K562 (cell line): Measurements from ENCODE around the gene FOLR2. TPM values are rescaled to one million over a fixed set of nuclear protein-coding genes. Genes with fewer than 3 reads are reported as not detected.

Experiments used
- ATAC-seq: fragments of 200-7000 bp; cut with Tn5 transposase; 3 replicates; pipeline ENCODE4 v1.9.1; 2020; ENCODE audit warnings: moderate library complexity
- BruUV-seq: library from RNA; stranded (reverse); fragments of 400-500 nt; replicated peaks from 2 replicates; lab custom pipeline; 2021; lab: Mats Ljungman, UMichigan
- CTCF ChIA-PET: fragments of 300-600 bp; formaldehyde crosslinking; extraction: SDS; loops from one replicate; lab custom pipeline; 2021; ENCODE audit warnings: low intra/inter-chr PET ratio; lab: Yijun Ruan, JAX
- POLR2A ChIA-PET: fragments of 300-600, 350-650 bp; sonication (Branson Sonifier 250); formaldehyde crosslinking; extraction: SDS; loops from one replicate; lab custom pipeline; 2021; ENCODE audit warnings: antibody characterized with exemption, inconsistent platforms; lab: Yijun Ruan, JAX
- DNase-seq, 4 experiments: peaks; one replicate each; pipeline versions ENCODE4 v3.0.0 to v3.0.0-alpha.2; 2011 to 2018; ENCODE audit warnings: low spot score in 3 of 4, mixed read lengths in 3 of 4; ENCODE audit errors: extremely low read depth in 1 of 4
- FAIRE-seq: peaks from 2 replicates; lab custom pipeline; 2011; peaks lifted over from hg19 to GRCh38; lab: Jason Lieb, UNC
- H2AFZ ChIP-seq: 2 replicates; pipeline ENCODE4 v1.6.0; 2011; ENCODE audit warnings: low read depth, low read length, control low read depth, inconsistent platforms
- H3K27ac ChIP-seq: fragments of 200-600 bp; 3 replicates; pipeline ENCODE4 v1.8.0; 2011; ENCODE audit warnings: low read depth, mild to moderate bottlenecking, control low read depth, inconsistent platforms, low read length, moderate library complexity, mixed read lengths; ENCODE audit errors: extremely low read depth
- H3K27me3 ChIP-seq, 2 experiments: fragments of 300-600 bp in 1 of 2; 2 replicates in 1 of 2; 3 replicates in 1 of 2; pipeline versions ENCODE4 v1.6.0 to v1.8.0; 2011; ENCODE audit warnings: inconsistent platforms in 2 of 2, low read length in 2 of 2, mild to moderate bottlenecking in 1 of 2, mixed read lengths in 1 of 2, moderate library complexity in 1 of 2; ENCODE audit not compliant: control insufficient read depth in 2 of 2, insufficient read depth in 2 of 2
- H3K36me3 ChIP-seq: fragments of 300-600 bp; 3 replicates; pipeline ENCODE4 v1.8.0; 2011; ENCODE audit warnings: mild to moderate bottlenecking, low read length, inconsistent platforms; ENCODE audit not compliant: control insufficient read depth, insufficient read depth
- H3K4me1 ChIP-seq, 2 experiments: fragments of 200-600 bp in 1 of 2; replicated peaks in 1 of 2; 2 replicates in 1 of 2; 3 replicates in 1 of 2; pipeline versions ENCODE4 v1.5.1 to v1.8.0; 2011; ENCODE audit warnings: inconsistent platforms in 2 of 2, low read length in 2 of 2, mild to moderate bottlenecking in 1 of 2, mixed read lengths in 1 of 2, moderate library complexity in 1 of 2; ENCODE audit not compliant: control insufficient read depth in 2 of 2, insufficient read depth in 2 of 2
- H3K4me2 ChIP-seq: 2 replicates; pipeline ENCODE4 v1.6.1; 2011; ENCODE audit warnings: low read length, control low read depth, inconsistent platforms, mixed read lengths; ENCODE audit not compliant: insufficient read depth
- H3K4me3 ChIP-seq: fragments of 200-600 bp; sonication (generic), shearing (Covaris generic); 2 replicates; pipeline ENCODE4 v1.5.1; 2016; ENCODE audit warnings: control low read depth, inconsistent platforms
- H3K79me2 ChIP-seq: fragments of 200-600 bp; 3 replicates; pipeline ENCODE4 v1.8.0; 2011; ENCODE audit warnings: low read length, inconsistent platforms; ENCODE audit not compliant: control insufficient read depth, insufficient read depth
- H3K9ac ChIP-seq, 2 experiments: 2 replicates each; pipeline versions ENCODE4 v1.6.0 to v1.6.1; 2011; ENCODE audit warnings: low read depth in 2 of 2, low read length in 2 of 2, control low read depth in 1 of 2, inconsistent platforms in 1 of 2, mild to moderate bottlenecking in 1 of 2, mixed read lengths in 1 of 2; ENCODE audit not compliant: insufficient read depth in 1 of 2
- H3K9me1 ChIP-seq: one replicate; pipeline ENCODE4 v1.6.0; 2011; ENCODE audit warnings: inconsistent platforms, mild to moderate bottlenecking, low read length, moderate library complexity; ENCODE audit not compliant: control insufficient read depth, insufficient read depth
- H3K9me3 ChIP-seq: replicated peaks from 2 replicates; pipeline ENCODE4 v1.5.1; 2011; ENCODE audit warnings: low read depth, low read length, inconsistent platforms; ENCODE audit not compliant: control insufficient read depth, insufficient read depth
- H4K20me1 ChIP-seq: replicated peaks from 2 replicates; pipeline ENCODE4 v1.6.1; 2011; ENCODE audit warnings: low read length, inconsistent platforms, mixed read lengths; ENCODE audit not compliant: control insufficient read depth, insufficient read depth
- CSDE1 ChIP-seq, 2 experiments: fragments of 450-650 bp; IDR thresholded peaks; 2 replicates each; pipeline ENCODE4 v1.6.1; 2016; ENCODE audit warnings: mild to moderate bottlenecking in 1 of 2
- EGR1 ChIP-seq: fragments of 450-650 bp; conservative IDR thresholded peaks from 2 replicates; pipeline ENCODE4 v1.6.1; 2017; ENCODE audit warnings: mild to moderate bottlenecking
- KLF6 ChIP-seq: fragments of 250-450 bp; sonication (Bioruptor Pico); IDR thresholded peaks from 2 replicates; pipeline ENCODE4 v1.4.0; 2020; ENCODE audit warnings: mild to moderate bottlenecking, moderate library complexity, borderline replicate concordance
- LCOR ChIP-seq: sonication (generic); formaldehyde crosslinking; IDR thresholded peaks from 2 replicates; pipeline ENCODE4 v1.8.0; 2022; ENCODE audit warnings: mild to moderate bottlenecking, missing genetic modification reagents
- POLR2G ChIP-seq: fragments of 200-400 bp; formaldehyde crosslinking; IDR thresholded peaks from 2 replicates; pipeline ENCODE4 v1.6.1; 2017; ENCODE audit warnings: low read depth, mild to moderate bottlenecking, antibody characterized with exemption, low read length, moderate library complexity
- RAD51 ChIP-seq: fragments of 450-650 bp; IDR thresholded peaks from 2 replicates; pipeline ENCODE4 v1.7.1; 2016; ENCODE audit warnings: low read depth, mild to moderate bottlenecking, borderline replicate concordance
- RBFOX2 ChIP-seq: fragments of 200-400 bp; formaldehyde crosslinking; IDR thresholded peaks from 2 replicates; pipeline ENCODE4 v1.6.1; 2017; ENCODE audit warnings: low read depth, mild to moderate bottlenecking, low read length, moderate library complexity
- RFX1 ChIP-seq: fragments of 450-650 bp; IDR thresholded peaks from 2 replicates; pipeline ENCODE4 v1.6.1; 2016; ENCODE audit warnings: mild to moderate bottlenecking, moderate library complexity
- SIRT6 ChIP-seq: IDR thresholded peaks from one replicate; pipeline ENCODE4 v1.6.1; 2012; ENCODE audit warnings: low read depth, mild to moderate bottlenecking, control low read depth, inconsistent platforms, low read length, moderate library complexity
- SMAD1 ChIP-seq: fragments of 150-350 bp; IDR thresholded peaks from 2 replicates; pipeline ENCODE4 v1.6.1; 2014; ENCODE audit warnings: low read length, low read depth; ENCODE audit not compliant: partially characterized antibody
- SRF ChIP-seq, 2 experiments: fragments of 250-450, 450-650 bp in 1 of 2; sonication (Bioruptor Pico) in 1 of 2; sonication (generic) in 1 of 2; formaldehyde crosslinking; IDR thresholded peaks; 2 replicates each; pipeline versions ENCODE4 v1.5.0 to v1.5.1; 2020 to 2022; ENCODE audit warnings: mild to moderate bottlenecking in 1 of 2, missing genetic modification reagents in 1 of 2
- TAF7 ChIP-seq: fragments of 450-650 bp; IDR thresholded peaks from 2 replicates; pipeline ENCODE4 v1.6.1; 2016; ENCODE audit warnings: missing genetic modification characterization, missing compliant biosample characterization
- ZNF589 ChIP-seq: fragments of 200-800 bp; sonication (Bioruptor generic); IDR thresholded peaks from 2 replicates; pipeline ENCODE4 v1.6.1; 2016; ENCODE audit warnings: low read depth, missing genetic modification characterization, missing compliant biosample characterization
- WGBS: fragments of 100-300 bp; shearing (Covaris generic); methylation state at CpG from one replicate; pipeline ENCODE4 v1.1.6; 2016; ENCODE audit warnings: low coverage, mixed read lengths; ENCODE audit not compliant: insufficient coverage; ENCODE audit errors: missing lambda C conversion rate; 5-methylcytosine and 5-hydroxymethylcytosine counted together
- in situ Hi-C: fragments of 300-500 bp; cut with MboI; formaldehyde crosslinking; loops from 4 replicates; pipeline ENCODE4 v1.15.0; 2018; ENCODE audit warnings: inconsistent platforms, mixed read lengths
- intact Hi-C: fragments of 100-400 bp; cut with micrococcal nuclease; formaldehyde crosslinking; loops from 2 replicates; pipeline ENCODE4 v1.14.2; 2022
- polyA plus RNA-seq, 8 experiments: library from polyadenylated mRNA; depleted of rRNA in 4 of 8; stranded (reverse) in 5 of 8; unstranded in 3 of 8; fragments of >200 nt; fragmentation: Nextera tagmentation in 2 of 8; fragmentation: Illumina TruSeq in 1 of 8; extraction: Ambion mirVana in 2 of 8; extraction: Trizol in 1 of 8; gene quantifications; 2 replicates each; pipeline versions ENCODE4 v1.2.1 to v1.2.3, GENCODE V29; 2011 to 2014; ENCODE audit warnings: inconsistent platforms in 1 of 8, missing spikeins in 1 of 8
- total RNA-seq, 7 experiments: library from RNA; depleted of rRNA in 6 of 7; stranded (reverse); fragments of >200 nt in 6 of 7; fragmentation: Illumina TruSeq in 2 of 7; extraction: Trizol in 2 of 7; gene quantifications; 2 replicates each; pipeline versions ENCODE4 v1.2.1 to v1.2.3, GENCODE V29; 2011 to 2021; ENCODE audit warnings: low replicate concordance in 1 of 7
- TF ChIP-seq, protein P1 (sequence below): sonication (generic); formaldehyde crosslinking; IDR thresholded peaks from 2 replicates; pipeline ENCODE4 v1.8.1; 2023; ENCODE audit warnings: mild to moderate bottlenecking, missing genetic modification reagents
- TF ChIP-seq, protein P2 (sequence below): sonication (generic); formaldehyde crosslinking; IDR thresholded peaks from 2 replicates; pipeline ENCODE4 v1.8.0; 2022; ENCODE audit warnings: mild to moderate bottlenecking, low read depth, missing genetic modification reagents

FOLR2 gene
- total and polyA plus RNA-seq, 9 of the 15 experiments (the other 6 are each of a cell fraction or from before 2014, with no cell fraction given), result 0.27 TPM; not detected in 8

DNA sequence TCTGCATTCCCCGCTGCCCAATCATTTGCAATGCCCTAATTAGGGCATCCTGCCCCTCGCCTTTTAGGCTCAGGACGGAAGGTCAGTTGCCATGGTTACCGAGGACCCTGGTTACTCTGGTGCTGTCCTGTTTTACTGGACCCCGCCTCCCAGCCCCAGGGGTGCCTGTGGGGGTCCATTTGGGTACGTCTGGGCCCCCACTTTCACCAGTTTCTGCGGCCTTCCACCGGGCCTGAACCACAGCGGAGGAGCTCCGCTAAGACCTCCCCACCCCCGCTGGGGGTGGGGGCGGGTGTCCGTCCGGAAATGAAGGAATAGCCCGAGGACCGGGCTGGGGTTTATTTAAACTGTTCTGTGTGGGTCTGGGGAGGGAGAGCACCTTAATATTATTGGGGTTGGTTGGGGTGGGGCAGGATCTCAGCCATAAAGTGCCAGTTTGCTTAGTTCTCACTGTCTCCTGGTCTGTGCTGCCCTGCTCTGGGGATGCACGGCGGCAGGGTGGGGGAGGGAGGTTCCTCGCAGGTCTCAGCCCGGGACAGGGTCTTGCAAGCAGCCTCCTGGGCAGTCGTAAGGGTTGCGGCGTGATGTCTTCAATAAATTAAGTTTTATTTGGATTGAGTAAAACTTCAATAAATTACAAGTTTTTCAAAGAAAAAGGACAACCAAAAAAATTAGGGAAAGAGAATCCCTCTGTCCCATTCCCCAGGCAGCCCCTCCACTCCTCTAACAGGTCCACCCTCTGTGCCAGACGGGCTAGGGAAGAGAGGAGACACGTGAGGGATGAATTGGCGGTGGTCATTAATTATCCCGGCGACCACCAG lies 22.1 kb downstream of the FOLR2 start:
- peaks cover 50% of the 10 kb centered on the region for H3K36me3 ChIP-seq
- H3K9me1 ChIP-seq, result no peaks in the 10 kb centered on the region
- no peaks in the 10 kb centered on the region for H4K20me1 ChIP-seq
- TSS peak; percentile 55 for BruUV-seq
- in situ Hi-C loops, result no loop called here
- POLR2A ChIA-PET, result interaction anchor here (0.6 to 1.3 kb wide), 10 partner anchors 8 to 195 kb away, joined by 3 to 9 read pairs (median 4); no protein-coding TSS in a partner anchor
- FAIRE-seq, result no peak
- H3K9me3 ChIP-seq, result no peaks in the 10 kb centered on the region
- H2AFZ ChIP-seq, result no peak overlapping the region
- DNase-seq, result no peak
- TF ChIP-seq EGR1, result peak; percentile 24; the same call in 1 of the 2 replicates
- TF ChIP-seq RAD51, result no peak
- no peak for TF ChIP-seq SIRT6
- TF ChIP-seq RBFOX2, result peak; percentile 6; the same call in 1 of the 2 replicates
- TF ChIP-seq, protein P1, sequence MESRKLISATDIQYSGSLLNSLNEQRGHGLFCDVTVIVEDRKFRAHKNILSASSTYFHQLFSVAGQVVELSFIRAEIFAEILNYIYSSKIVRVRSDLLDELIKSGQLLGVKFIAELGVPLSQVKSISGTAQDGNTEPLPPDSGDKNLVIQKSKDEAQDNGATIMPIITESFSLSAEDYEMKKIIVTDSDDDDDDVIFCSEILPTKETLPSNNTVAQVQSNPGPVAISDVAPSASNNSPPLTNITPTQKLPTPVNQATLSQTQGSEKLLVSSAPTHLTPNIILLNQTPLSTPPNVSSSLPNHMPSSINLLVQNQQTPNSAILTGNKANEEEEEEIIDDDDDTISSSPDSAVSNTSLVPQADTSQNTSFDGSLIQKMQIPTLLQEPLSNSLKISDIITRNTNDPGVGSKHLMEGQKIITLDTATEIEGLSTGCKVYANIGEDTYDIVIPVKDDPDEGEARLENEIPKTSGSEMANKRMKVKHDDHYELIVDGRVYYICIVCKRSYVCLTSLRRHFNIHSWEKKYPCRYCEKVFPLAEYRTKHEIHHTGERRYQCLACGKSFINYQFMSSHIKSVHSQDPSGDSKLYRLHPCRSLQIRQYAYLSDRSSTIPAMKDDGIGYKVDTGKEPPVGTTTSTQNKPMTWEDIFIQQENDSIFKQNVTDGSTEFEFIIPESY (CRISPR knock-in tag), result peak; percentile 87
- TF ChIP-seq ZNF589 (CRISPR knock-in tag), result no peak
- TF ChIP-seq KLF6 (CRISPR knock-in tag), result no peak
- TF ChIP-seq, protein P2, sequence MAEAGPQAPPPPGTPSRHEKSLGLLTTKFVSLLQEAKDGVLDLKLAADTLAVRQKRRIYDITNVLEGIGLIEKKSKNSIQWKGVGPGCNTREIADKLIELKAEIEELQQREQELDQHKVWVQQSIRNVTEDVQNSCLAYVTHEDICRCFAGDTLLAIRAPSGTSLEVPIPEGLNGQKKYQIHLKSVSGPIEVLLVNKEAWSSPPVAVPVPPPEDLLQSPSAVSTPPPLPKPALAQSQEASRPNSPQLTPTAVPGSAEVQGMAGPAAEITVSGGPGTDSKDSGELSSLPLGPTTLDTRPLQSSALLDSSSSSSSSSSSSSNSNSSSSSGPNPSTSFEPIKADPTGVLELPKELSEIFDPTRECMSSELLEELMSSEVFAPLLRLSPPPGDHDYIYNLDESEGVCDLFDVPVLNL (CRISPR knock-in tag), result 0 out of 2 replicates have a peak, but pooled peaks have one; percentile 26
- TF ChIP-seq CSDE1 (IDR thresholded peaks at IDR 0.05), result peak in 1 of 2 experiments; percentile 70; a peak in 2 of 4 replicates
- peak in 1 of 2 experiments; percentile 73; a peak in 1 of 4 replicates for TF ChIP-seq SRF (CRISPR knock-in tag; IDR thresholded peaks at IDR 0.05)
- no peak for TF ChIP-seq TAF7 (tag)
- TF ChIP-seq SMAD1, result no peak
- TF ChIP-seq LCOR (CRISPR knock-in tag), result 0 out of 2 replicates have a peak, but pooled peaks have one; percentile 39
- TF ChIP-seq RFX1, result peak; percentile 96
- TF ChIP-seq POLR2G, result peak; percentile 41
- no peaks in the 10 kb centered on the region for H3K79me2 ChIP-seq
- H3K27ac ChIP-seq, result no peak overlapping the region
- WGBS, result 85% methylated on average over 23 of the region's 28 CpGs
- H3K4me2 ChIP-seq, result no peak overlapping the region
- H3K27me3 ChIP-seq, result no peaks in the 10 kb centered on the region
- intact Hi-C loops, result loop anchor here (5.0 kb wide), 2 partner anchors 56 to 194 kb away; partner anchors contain the start of gene CLPB
- no peak overlapping the region for H3K9ac ChIP-seq
- H3K4me3 ChIP-seq, result no peak overlapping the region
- CTCF ChIA-PET, result interaction anchor here (1.1 to 1.4 kb wide), 2 partner anchors 213 to 214 kb away, joined by 3 read pairs; no protein-coding TSS in a partner anchor
- H3K4me1 ChIP-seq, result peaks cover 0 to 28% of the 10 kb centered on the region in 2 experiments; a peak in 2 of 5 replicates
- ATAC-seq, result 0 out of 3 replicates have a peak, but pooled peaks have one; percentile 4
